ENCODE data around the gene ADAMTS9. TPM values are rescaled to one million over a fixed set of nuclear protein-coding genes. Genes with fewer than 3 reads are reported as not detected.

ADAMTS9 gene
- total and polyA plus RNA-seq, 2 of the 13 experiments (the other 11 are each of a cell fraction or from before 2014, with no cell fraction given), result 0.02 to 0.09 TPM

DNA sequence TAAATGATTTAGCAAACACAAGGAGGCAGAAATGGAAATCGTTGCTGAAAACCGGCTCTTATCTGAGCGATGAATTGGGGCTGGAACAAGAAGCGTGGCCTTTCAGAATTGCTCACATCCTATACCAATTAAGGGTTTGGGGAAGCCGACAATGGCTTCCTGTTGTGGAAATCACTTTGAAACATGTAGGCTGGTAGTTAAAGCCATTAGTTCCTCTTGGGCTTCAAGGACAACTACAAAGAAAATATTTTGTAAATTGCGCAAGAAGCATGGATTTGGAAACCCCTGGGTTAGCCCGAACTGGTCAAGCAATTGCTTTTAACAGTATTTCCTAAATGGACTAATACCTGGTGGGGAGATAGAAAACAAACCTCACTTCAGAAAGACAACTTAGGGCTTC lies 182.4 kb downstream of the ADAMTS9 start (continued):
- TF ChIP-seq ARID5B (CRISPR knock-in tag; IDR thresholded peaks at IDR 0.05) (peak; percentile 73), ZNF772 (CRISPR knock-in tag; IDR thresholded peaks at IDR 0.05) (no peak), ZNF724P (CRISPR knock-in tag; IDR thresholded peaks at IDR 0.05; ENCODE audit: borderline replicate concordance) (no peak), ZNF556 (CRISPR knock-in tag; IDR thresholded peaks at IDR 0.05; ENCODE audit: borderline replicate concordance) (peak; percentile 26; the same call in 1 of the 2 replicates), NFIC (IDR thresholded peaks at IDR 0.05; ENCODE audit: low read length) (0 out of 2 replicates have a peak, but pooled peaks have one; percentile 30), TRIM24 (CRISPR knock-in tag; IDR thresholded peaks at IDR 0.05) (peak; percentile 83)

- Histone ChIP-seq H3K36me3 (replicated peaks in 1 of 2; ENCODE audit: control insufficient read depth in 1 of 2, insufficient read depth in 2 of 2, low read length in 2 of 2) (no peaks in the 10 kb centered on the region), H4K20me1 (ENCODE audit: insufficient read depth, low read length) (no peaks in the 10 kb centered on the region), H3K9ac (ENCODE audit: insufficient read depth, low read depth, low read length) (no peak overlapping the region), H3K79me2 (ENCODE audit: insufficient read depth, low read length) (no peaks in the 10 kb centered on the region), H3K27ac (ENCODE audit: extremely low read length, insufficient read depth, low read length) (no peak overlapping the region), H3K4me2 (ENCODE audit: low read depth, low read length) (0 out of 2 replicates have a peak overlapping the region, but pooled peaks have one; percentile 57), H3K9me3 (ENCODE audit: low read length) (peaks cover 3% of the 10 kb centered on the region; the same call in 1 of the 2 replicates), H3K4me3 (replicated peaks in 1 of 3; ENCODE audit: insufficient read depth in 1 of 3, low read depth in 2 of 3, low read length in 3 of 3) (no peak overlapping the region), H3K27me3 (ENCODE audit: control insufficient read depth in 1 of 2, insufficient read depth in 2 of 2, low read length in 2 of 2) (peaks cover 2 to 48% of the 10 kb centered on the region in 2 experiments; a peak in 4 of 5 replicates), H3K4me1 (ENCODE audit: insufficient read depth, low read length) (peaks cover 60% of the 10 kb centered on the region), H2AFZ (ENCODE audit: low read length) (no peak overlapping the region)
- DNase-seq (ENCODE audit: low spot score) (no peak), FAIRE-seq (no peak), ATAC-seq (no peak)
- CTCF ChIA-PET (ENCODE audit: low intra/inter-chr PET ratio, low total read pairs), result no interaction called here
- POLR2A ChIA-PET, result no interaction called here
- in situ Hi-C loops (cut with HindIII; ENCODE audit: extremely low pct_ligation_motif_present, low pct_unique_long_range_greater_than_20kb) (no loop called here), intact Hi-C loops (cut with micrococcal nuclease; ENCODE audit: unreplicated experiment) (no loop called here)
- BruUV-seq (replicated peaks), result no TSS peak
- WGBS (ENCODE audit: low lambda C conversion rate), result 89% methylated on average over 1 of the region's 1 CpG
- no peak for TF ChIP-seq BATF2 (CRISPR knock-in tag; IDR thresholded peaks at IDR 0.05)
- TF ChIP-seq, protein P1, sequence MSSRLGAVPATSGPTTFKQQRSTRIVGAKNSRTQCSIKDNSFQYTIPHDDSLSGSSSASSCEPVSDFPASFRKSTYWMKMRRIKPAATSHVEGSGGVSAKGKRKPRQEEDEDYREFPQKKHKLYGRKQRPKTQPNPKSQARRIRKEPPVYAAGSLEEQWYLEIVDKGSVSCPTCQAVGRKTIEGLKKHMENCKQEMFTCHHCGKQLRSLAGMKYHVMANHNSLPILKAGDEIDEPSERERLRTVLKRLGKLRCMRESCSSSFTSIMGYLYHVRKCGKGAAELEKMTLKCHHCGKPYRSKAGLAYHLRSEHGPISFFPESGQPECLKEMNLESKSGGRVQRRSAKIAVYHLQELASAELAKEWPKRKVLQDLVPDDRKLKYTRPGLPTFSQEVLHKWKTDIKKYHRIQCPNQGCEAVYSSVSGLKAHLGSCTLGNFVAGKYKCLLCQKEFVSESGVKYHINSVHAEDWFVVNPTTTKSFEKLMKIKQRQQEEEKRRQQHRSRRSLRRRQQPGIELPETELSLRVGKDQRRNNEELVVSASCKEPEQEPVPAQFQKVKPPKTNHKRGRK (CRISPR knock-in tag; IDR thresholded peaks at IDR 0.05), result no peak
- TF ChIP-seq ZKSCAN5 (CRISPR knock-in tag; IDR thresholded peaks at IDR 0.05), result no peak
- no peak for TF ChIP-seq MEIS1 (CRISPR knock-in tag; IDR thresholded peaks at IDR 0.05; ENCODE audit: borderline replicate concordance)
- TF ChIP-seq ZNF740 (CRISPR knock-in tag; IDR thresholded peaks at IDR 0.05), result no peak
- TF ChIP-seq FOXO1 (CRISPR knock-in tag; IDR thresholded peaks at IDR 0.05), result no peak
- TF ChIP-seq HOXA9 (CRISPR knock-in tag; IDR thresholded peaks at IDR 0.05; ENCODE audit: borderline replicate concordance), result no peak
- TF ChIP-seq ZNF451 (CRISPR knock-in tag; IDR thresholded peaks at IDR 0.05), result no peak
Measured at GRCh38 chr3:64502284-64502683, 185.5 kb downstream of the ADAMTS9 start.
